ENCODE measurements around the gene USP10.

USP10 gene

DNA sequence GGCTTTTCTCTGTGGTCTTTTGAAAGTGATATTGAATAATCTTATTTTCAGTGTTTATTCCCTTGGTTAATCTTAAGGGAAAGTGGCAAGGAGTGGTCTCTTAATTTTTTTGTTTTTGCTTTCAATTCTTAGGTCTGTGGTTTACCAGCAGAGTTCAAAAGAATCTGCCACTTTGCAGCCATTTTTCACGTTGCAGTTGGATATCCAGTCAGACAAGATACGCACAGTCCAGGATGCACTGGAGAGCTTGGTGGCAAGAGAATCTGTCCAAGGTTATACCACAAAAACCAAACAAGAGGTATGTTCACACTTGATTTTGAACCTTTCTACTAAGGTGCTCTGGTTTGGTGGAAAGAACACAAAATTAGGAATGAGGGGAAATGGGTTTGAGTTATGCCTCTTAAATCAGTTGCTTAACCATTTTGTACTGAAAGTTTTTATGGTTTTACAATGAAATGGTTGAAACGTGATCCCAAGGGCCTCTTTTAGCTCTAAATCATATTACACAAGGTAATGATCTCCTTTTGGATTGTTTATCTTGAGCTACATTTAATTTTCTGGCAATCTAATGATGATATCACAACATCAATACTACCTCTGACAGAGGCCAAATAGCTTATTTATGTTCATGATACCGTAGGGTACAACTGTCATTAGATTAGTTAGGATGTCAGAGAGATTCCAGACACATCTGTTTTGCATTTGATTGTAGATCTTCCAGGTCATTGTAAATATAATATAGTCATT, 68.4 kb downstream of the USP10 start:
- TF ChIP-seq JUND (IDR thresholded peaks at IDR 0.05; ENCODE audit: low read depth): no peak
- in situ Hi-C loops (cut with HindIII; ENCODE audit: low pct_unique_long_range_greater_than_20kb, low sequenced_read_pairs): no loop called here

GRCh38 chr16:84768808-84769197, 69.0 kb downstream of the USP10 start:
- no peak for TF ChIP-seq JUND (IDR thresholded peaks at IDR 0.05; ENCODE audit: low read depth)
- in situ Hi-C loops (cut with HindIII; ENCODE audit: low pct_unique_long_range_greater_than_20kb, low sequenced_read_pairs): no loop called here
- DNase-seq (ENCODE audit: low read depth in 1 of 2, low spot score in 1 of 2): no peak

More for the DNA sequence above, 68.4 kb downstream of the USP10 start:
- DNase-seq (ENCODE audit: low read depth in 1 of 2, low spot score in 1 of 2): no peak

GRCh38 chr16:84769416-84769815, 69.6 kb downstream of the USP10 start:
- TF ChIP-seq JUND (IDR thresholded peaks at IDR 0.05; ENCODE audit: low read depth): no peak
- in situ Hi-C loops (cut with HindIII; ENCODE audit: low pct_unique_long_range_greater_than_20kb, low sequenced_read_pairs): no loop called here
- DNase-seq (ENCODE audit: low read depth in 1 of 2, low spot score in 1 of 2): no peak

DNA sequence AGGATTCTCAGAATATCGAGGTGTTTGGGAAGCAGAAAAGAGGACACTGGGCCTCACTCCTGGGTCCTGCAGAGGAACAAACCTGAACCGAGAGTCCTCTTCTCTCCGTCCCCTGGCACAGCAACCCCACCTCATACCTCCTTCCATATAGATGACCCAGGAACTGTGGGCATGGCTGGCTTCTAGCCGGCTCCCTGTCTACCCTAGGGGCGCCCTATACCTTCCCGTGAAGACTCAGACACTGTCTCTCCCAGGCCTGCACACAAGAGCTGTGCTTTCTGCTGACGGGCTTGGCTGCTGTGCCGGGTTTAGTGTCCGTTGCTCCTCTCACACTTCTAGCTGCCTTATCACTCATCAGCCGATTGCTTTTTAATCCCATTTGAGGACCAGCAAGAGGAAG, 73.5 kb downstream of the USP10 start:
- in situ Hi-C loops (cut with HindIII; ENCODE audit: low pct_unique_long_range_greater_than_20kb, low sequenced_read_pairs): no loop called here
- DNase-seq (ENCODE audit: low read depth in 1 of 2, low spot score in 1 of 2): no peak
- TF ChIP-seq JUND (IDR thresholded peaks at IDR 0.05; ENCODE audit: low read depth): no peak

- DNase-seq (ENCODE audit: low read depth in 1 of 2, low spot score in 1 of 2): no peak
- in situ Hi-C loops (cut with HindIII; ENCODE audit: low pct_unique_long_range_greater_than_20kb, low sequenced_read_pairs): no loop called here
- TF ChIP-seq JUND (IDR thresholded peaks at IDR 0.05; ENCODE audit: low read depth): no peak
Measured at GRCh38 chr16:84774810-84775209, 75.0 kb downstream of the USP10 start.

- no peak for DNase-seq (ENCODE audit: low read depth in 1 of 2, low spot score in 1 of 2)
- TF ChIP-seq JUND (IDR thresholded peaks at IDR 0.05; ENCODE audit: low read depth): no peak
- in situ Hi-C loops (cut with HindIII; ENCODE audit: low pct_unique_long_range_greater_than_20kb, low sequenced_read_pairs): no loop called here
Measured at GRCh38 chr16:84775262-84775810, 75.5 kb downstream of the USP10 start.

- no peak for TF ChIP-seq JUND (IDR thresholded peaks at IDR 0.05; ENCODE audit: low read depth)
- in situ Hi-C loops (cut with HindIII; ENCODE audit: low pct_unique_long_range_greater_than_20kb, low sequenced_read_pairs): no loop called here
- DNase-seq (ENCODE audit: low read depth in 1 of 2, low spot score in 1 of 2): no peak
Measured at GRCh38 chr16:84777435-84777834, 77.6 kb downstream of the USP10 start.

GRCh38 chr16:84778720-84779119, 78.9 kb downstream of the USP10 start:
- TF ChIP-seq JUND (IDR thresholded peaks at IDR 0.05; ENCODE audit: low read depth): no peak
- in situ Hi-C loops (cut with HindIII; ENCODE audit: low pct_unique_long_range_greater_than_20kb, low sequenced_read_pairs): no loop called here
- no peak for DNase-seq (ENCODE audit: low read depth in 1 of 2, low spot score in 1 of 2)

- TF ChIP-seq JUND (IDR thresholded peaks at IDR 0.05; ENCODE audit: low read depth): no peak
- DNase-seq (ENCODE audit: low read depth in 1 of 2, low spot score in 1 of 2): no peak
- in situ Hi-C loops (cut with HindIII; ENCODE audit: low pct_unique_long_range_greater_than_20kb, low sequenced_read_pairs): no loop called here
Measured at GRCh38 chr16:84780063-84780462, 80.3 kb downstream of the USP10 start.

- no peak for DNase-seq (ENCODE audit: low read depth in 1 of 2, low spot score in 1 of 2)
- in situ Hi-C loops (cut with HindIII; ENCODE audit: low pct_unique_long_range_greater_than_20kb, low sequenced_read_pairs): no loop called here
- no peak for TF ChIP-seq JUND (IDR thresholded peaks at IDR 0.05; ENCODE audit: low read depth)
Measured at GRCh38 chr16:84780544-84781376, 81.0 kb downstream of the USP10 start.

- in situ Hi-C loops (cut with HindIII; ENCODE audit: low pct_unique_long_range_greater_than_20kb, low sequenced_read_pairs): no loop called here
- no peak for DNase-seq (ENCODE audit: low read depth in 1 of 2, low spot score in 1 of 2)
- TF ChIP-seq JUND (IDR thresholded peaks at IDR 0.05; ENCODE audit: low read depth): no peak
Measured at GRCh38 chr16:84782846-84783245, 83.0 kb downstream of the USP10 start.

DNA sequence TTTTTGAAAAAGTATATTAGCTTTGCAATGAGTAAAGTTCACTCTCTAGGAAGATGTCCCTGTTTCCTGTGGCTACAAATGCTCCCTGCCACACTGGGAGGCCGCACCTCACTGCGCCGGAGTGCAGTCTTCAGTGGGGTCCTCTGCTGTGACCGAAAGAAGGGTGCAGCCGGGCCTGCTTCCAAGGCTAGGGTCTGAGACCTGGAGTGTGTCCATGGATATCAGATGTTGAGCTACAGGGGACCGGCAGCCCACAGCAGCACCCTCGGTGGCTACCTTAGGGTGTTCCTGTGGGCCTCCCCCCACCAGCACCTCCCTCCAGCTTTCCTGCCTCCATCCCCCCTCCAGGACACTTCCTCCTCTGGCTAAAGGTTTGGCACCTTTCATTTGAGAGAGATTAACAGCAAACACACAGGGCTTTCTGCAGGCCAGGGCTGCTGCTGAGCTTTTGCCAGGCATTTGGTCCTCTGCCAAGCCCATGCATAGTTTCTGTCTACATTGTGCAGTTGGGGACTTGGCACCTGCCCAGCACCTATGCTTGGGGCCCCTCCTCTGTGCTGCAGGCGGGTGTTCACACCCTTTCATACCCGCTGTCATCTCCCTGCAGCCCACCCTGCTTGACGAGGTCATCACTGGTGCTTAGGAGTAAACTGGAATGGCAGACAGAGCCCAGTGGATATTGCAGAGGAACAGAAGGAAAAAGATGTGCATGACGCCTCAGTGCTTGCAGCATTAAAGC, 86.2 kb downstream of the USP10 start:
- in situ Hi-C loops (cut with HindIII; ENCODE audit: low pct_unique_long_range_greater_than_20kb, low sequenced_read_pairs): no loop called here
- no peak for TF ChIP-seq JUND (IDR thresholded peaks at IDR 0.05; ENCODE audit: low read depth)
- peak in 1 of 2 experiments; percentile 37 for DNase-seq (ENCODE audit: low read depth in 1 of 2, low spot score in 1 of 2)
